Measurements from ENCODE around the gene VSIG10.

DNA sequence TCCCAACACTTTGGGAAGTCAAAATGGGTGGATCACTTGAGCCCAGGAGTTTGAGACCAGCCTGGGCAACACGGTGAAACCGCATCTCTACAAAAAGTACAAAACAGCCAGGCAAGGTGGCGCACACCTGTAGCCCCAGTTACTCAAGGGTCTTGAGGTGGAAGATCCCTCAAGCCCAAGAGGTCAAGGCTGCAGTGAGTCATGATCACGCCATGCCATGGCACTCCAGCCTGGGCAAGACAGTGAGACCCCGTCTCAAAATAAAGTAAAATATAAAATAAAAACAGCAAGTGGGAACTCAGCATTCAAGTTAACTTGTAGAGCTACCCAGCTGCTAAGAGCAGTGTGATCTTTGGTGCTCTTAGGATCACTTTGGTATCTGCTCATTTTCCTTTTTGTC lies 74.6 kb downstream of the VSIG10 start:
- TF ChIP-seq EZH2 (IDR thresholded peaks at IDR 0.05; ENCODE audit: low read length), result no peak
- TF ChIP-seq, protein P1, sequence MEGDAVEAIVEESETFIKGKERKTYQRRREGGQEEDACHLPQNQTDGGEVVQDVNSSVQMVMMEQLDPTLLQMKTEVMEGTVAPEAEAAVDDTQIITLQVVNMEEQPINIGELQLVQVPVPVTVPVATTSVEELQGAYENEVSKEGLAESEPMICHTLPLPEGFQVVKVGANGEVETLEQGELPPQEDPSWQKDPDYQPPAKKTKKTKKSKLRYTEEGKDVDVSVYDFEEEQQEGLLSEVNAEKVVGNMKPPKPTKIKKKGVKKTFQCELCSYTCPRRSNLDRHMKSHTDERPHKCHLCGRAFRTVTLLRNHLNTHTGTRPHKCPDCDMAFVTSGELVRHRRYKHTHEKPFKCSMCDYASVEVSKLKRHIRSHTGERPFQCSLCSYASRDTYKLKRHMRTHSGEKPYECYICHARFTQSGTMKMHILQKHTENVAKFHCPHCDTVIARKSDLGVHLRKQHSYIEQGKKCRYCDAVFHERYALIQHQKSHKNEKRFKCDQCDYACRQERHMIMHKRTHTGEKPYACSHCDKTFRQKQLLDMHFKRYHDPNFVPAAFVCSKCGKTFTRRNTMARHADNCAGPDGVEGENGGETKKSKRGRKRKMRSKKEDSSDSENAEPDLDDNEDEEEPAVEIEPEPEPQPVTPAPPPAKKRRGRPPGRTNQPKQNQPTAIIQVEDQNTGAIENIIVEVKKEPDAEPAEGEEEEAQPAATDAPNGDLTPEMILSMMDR (optimal IDR thresholded peaks at IDR 0.05 in 1 of 3, IDR thresholded peaks at IDR 0.05 in 1 of 3, conservative IDR thresholded peaks at IDR 0.05 in 1 of 3; ENCODE audit: extremely low read depth in 1 of 3, insufficient read depth in 2 of 3, low read length in 3 of 3), result no peak
